A549 (cell line): ENCODE results near the gene CDYL.

ENCODE experiments used
- CBX2 ChIP-seq: fragments of 200-600 bp; sonication (generic); IDR thresholded peaks from 2 replicates; pipeline ENCODE4 v1.6.1; 2016; ENCODE audit warnings: low read depth, mild to moderate bottlenecking, borderline replicate concordance
- CTCF ChIP-seq: fragments of >200 bp; sonication (Bioruptor Twin); formaldehyde crosslinking; IDR thresholded peaks from 3 replicates; pipeline ENCODE4 v1.5.1; 2016
- E2F6 ChIP-seq: IDR thresholded peaks from 2 replicates; pipeline ENCODE4 v1.6.1; 2012; ENCODE audit warnings: low read depth, borderline replicate concordance
- POLR2A ChIP-seq: IDR thresholded peaks from 2 replicates; pipeline ENCODE4 v1.6.1; 2012; ENCODE audit warnings: mild to moderate bottlenecking, low read length

- TF ChIP-seq CTCF = no peak
- TF ChIP-seq CBX2 = no peak
- TF ChIP-seq E2F6 = no peak
- no peak for TF ChIP-seq POLR2A
Measured at GRCh38 chr6:4950076-4950475, 173.9 kb downstream of the CDYL start.
